ENCODE results near the gene CELF2.

Gene CELF2

DNA sequence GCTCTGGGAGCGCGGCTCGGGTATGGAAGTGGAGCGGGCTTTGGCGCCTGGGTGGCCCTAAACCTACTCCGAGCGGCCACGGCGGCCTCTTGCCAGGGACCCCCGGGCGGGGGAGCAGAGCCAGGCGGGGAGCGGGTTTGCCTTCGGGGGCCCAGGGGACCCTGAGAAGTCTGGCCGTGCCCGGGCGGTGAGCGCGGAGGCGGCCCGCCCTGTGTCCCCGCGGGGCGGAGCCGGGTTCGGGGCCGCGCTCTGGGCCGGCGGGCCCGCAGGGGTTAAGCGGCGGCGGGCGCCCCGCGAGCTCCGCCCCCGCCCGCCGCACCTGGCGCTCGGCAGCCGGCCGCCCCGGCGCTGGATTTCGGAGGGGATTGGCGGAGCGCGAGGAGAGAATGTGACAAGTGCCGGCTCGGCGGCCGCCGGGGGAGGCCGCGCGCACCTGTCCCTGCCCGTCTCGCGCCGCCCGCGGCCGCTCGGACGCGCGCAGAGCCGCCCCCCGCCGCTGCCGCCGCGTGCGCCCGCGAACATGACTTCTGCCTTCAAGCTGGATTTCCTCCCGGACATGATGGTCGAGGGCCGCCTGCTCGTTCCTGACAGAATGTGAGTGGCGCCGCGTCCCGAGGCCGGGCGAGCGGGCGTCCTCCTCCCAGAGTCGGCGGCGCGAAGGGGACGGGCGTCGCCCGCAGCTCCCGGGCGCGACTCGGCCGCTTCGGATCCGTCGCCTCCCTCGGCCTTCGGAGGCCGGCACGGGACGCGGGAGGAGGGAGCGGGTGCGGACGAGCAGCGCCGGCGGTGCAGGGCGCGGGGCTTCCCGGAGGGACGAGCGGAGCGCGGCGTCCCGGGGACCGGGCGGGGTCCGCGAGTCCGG lies at the start of gene CELF2:
Gene CELF2, plus strand, starts transcription at position 303 of the 862 bp plus-strand sequence. Its CDS starts 218 bp downstream, at position 521.
- TF ChIP-seq, protein P1, sequence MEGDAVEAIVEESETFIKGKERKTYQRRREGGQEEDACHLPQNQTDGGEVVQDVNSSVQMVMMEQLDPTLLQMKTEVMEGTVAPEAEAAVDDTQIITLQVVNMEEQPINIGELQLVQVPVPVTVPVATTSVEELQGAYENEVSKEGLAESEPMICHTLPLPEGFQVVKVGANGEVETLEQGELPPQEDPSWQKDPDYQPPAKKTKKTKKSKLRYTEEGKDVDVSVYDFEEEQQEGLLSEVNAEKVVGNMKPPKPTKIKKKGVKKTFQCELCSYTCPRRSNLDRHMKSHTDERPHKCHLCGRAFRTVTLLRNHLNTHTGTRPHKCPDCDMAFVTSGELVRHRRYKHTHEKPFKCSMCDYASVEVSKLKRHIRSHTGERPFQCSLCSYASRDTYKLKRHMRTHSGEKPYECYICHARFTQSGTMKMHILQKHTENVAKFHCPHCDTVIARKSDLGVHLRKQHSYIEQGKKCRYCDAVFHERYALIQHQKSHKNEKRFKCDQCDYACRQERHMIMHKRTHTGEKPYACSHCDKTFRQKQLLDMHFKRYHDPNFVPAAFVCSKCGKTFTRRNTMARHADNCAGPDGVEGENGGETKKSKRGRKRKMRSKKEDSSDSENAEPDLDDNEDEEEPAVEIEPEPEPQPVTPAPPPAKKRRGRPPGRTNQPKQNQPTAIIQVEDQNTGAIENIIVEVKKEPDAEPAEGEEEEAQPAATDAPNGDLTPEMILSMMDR (conservative IDR thresholded peaks at IDR 0.05; ENCODE audit: control insufficient read depth, insufficient read depth, low read depth, low read length), result no peak
- peak within 1 kb of the TSS; percentile 34 for H3K4me3 ChIP-seq (ENCODE audit: control insufficient read depth, low read depth, low read length)
- DNase-seq (ENCODE audit: low read depth), result no peak

DNA sequence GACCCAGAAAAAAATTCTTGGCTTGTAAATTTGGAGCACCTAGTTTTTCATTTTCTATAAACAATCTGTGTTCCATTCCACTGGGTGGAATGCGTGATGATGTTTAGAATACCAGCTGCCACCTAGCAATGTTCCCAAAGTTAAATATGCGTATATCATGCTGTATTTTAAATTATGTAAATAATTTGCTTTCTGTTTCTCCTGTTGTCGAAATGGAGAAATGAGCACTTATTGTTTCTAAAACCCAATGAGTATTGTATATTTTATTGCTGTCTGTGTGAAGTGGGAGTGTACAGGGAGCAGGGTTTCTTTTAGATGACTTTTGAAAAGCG lies 49.4 kb upstream of the CELF2 start:
- no peak for DNase-seq (ENCODE audit: low read depth)
- no peak overlapping the region for H3K4me3 ChIP-seq (ENCODE audit: control insufficient read depth, low read depth, low read length)
- TF ChIP-seq, protein P1 (conservative IDR thresholded peaks at IDR 0.05; ENCODE audit: control insufficient read depth, insufficient read depth, low read depth, low read length), result no peak

DNA sequence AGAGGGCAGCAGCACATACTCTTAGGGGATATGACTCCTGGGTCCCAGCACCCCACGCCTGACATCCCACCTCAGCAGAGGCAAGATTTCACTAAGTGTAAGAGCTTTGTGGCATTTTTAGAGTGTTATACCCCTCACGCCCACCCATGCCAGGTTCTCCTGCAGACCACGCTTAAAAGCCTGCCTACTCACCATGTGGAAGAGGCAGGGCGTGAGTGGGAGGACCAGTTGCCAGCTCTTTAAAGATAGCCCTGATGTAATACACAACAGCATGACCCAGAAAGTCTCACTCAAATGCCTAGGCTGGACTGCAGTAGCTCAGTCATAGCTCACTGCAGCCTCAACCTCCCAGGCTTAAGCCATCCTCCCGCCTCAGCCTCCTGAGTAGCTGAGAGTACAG lies 44.4 kb upstream of the CELF2 start:
- TF ChIP-seq, protein P1 (conservative IDR thresholded peaks at IDR 0.05; ENCODE audit: control insufficient read depth, insufficient read depth, low read depth, low read length), result no peak
- no peak for DNase-seq (ENCODE audit: low read depth)
- no peak overlapping the region for H3K4me3 ChIP-seq (ENCODE audit: control insufficient read depth, low read depth, low read length)

DNA sequence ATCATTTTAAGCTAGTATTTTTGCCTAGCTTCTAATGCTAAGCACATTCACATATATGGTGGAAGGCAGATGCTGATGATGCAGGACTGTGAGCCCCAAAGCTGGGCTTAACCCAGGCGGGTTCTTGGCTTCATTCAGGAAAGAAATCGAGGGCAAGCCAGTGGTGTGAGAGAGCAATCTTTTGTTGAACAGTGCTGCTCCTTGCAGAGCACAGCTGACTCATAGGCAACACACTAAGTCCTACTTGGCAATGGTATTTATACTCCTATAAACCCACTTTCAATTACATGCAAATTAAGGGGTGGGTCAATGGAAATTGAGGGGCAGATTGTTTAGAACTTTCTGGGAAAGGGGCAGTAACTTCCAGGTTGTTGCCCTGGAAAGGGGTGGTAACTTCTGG lies 42.0 kb upstream of the CELF2 start:
- DNase-seq (ENCODE audit: low read depth), result peak; percentile 54
- TF ChIP-seq, protein P1 (conservative IDR thresholded peaks at IDR 0.05; ENCODE audit: control insufficient read depth, insufficient read depth, low read depth, low read length), result no peak
- no peak overlapping the region for H3K4me3 ChIP-seq (ENCODE audit: control insufficient read depth, low read depth, low read length)

DNA sequence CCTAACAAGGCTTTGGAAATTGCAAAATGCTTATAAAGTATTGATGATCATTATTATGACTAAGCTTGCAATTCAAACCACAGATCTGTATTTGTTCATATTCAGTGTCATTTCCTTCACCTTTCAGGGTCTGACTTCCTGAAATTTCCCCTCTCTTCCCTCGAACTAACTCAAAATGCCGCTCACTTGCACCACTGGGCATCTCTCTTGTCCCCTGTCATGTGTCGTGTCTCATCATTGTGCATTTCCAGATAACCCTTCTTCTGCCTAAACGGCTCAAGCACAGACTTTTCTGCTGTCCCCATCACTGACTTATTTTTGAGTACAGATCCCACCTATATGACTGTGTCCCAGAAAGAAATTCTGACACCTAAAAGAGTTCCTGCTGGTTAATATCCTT lies 41.0 kb upstream of the CELF2 start:
- no peak for DNase-seq (ENCODE audit: low read depth)
- H3K4me3 ChIP-seq (ENCODE audit: control insufficient read depth, low read depth, low read length), result no peak overlapping the region
- TF ChIP-seq, protein P1 (conservative IDR thresholded peaks at IDR 0.05; ENCODE audit: control insufficient read depth, insufficient read depth, low read depth, low read length), result no peak

DNA sequence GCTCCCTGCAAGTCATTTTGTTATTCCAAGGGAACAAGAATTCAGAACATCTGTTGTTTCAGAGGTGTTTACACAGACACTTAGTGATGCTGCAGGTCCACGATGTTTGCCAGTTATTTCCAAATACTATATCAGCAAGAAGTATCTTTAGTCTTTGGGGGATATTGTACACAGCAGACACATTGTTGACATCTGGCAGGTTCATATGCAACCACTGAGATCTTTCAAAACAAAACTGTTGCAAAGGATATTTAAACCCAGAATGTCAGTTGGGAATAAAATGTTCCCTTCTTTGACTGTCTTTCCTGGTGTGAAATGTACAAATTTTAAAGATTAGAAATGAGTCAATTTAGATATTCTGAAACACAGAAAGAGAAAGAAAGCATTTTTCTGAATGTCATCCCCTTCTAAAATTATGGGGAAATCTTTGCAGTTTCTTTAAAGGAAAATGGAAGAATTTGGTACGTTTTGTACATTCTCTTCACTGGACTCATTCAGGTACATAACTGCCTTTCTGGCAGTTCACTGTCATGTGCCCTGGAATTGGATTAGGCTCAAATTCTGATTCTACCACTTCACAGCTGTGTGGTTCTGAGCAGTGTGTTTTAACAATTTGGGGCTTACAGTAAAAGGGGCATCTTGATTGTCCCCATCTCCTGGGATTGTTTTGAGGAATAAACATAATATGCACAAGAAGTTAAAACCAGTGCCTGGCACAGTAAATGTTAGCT lies 40.3 kb upstream of the CELF2 start:
- TF ChIP-seq, protein P1 (conservative IDR thresholded peaks at IDR 0.05; ENCODE audit: control insufficient read depth, insufficient read depth, low read depth, low read length), result no peak
- no peak overlapping the region for H3K4me3 ChIP-seq (ENCODE audit: control insufficient read depth, low read depth, low read length)
- peak; percentile 59 for DNase-seq (ENCODE audit: low read depth)

Data from fibroblast of mammary gland (primary cell).